ENCODE measurements around the gene RPTOR.

- TF ChIP-seq POLR2A (IDR thresholded peaks at IDR 0.05; ENCODE audit: low read length) (no peak), GATA1 (IDR thresholded peaks at IDR 0.05; ENCODE audit: low read depth, low read length) (no peak)
These were observed 224.3 kb downstream of the RPTOR start for GRCh38 chr17:80768936-80769335.

Data from erythroblast (primary cell).